HCEC 1CT (cell line): ENCODE measurements around the gene CARMIL1.
A peak's percentile ranks its signal among the peaks of the same experiment; 100 is the strongest.
"Not testable (repeated sequence)": the region's sequence is repeated elsewhere in the genome, so short reads cannot be mapped to it uniquely, and the experiment has no call there.

Experiments
- DNase-seq: peaks from one replicate; pipeline ENCODE4 v3.0.0-alpha.2; 2017

The CARMIL1 gene

DNA sequence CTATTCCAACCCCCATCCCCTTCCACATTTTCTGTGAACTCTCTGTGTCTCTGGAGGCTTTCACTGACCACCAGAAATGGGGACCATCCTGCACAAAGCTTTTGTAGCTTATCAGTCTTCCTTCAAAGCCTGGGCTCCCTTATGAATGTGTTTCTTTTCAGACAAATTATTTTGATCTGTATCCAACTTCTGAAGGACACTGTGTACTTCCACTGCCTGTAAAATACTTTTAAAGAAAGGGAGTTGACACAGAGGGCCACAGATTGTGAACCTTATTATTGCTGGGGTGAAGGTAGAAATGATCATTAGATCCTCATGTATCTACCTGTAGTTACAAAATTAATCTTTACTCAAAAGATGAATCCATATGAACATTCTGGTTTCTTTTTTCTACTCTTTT lies 135.6 kb downstream of the CARMIL1 start:
- no peak for DNase-seq

GRCh38 chr6:25415274-25415673 lies 136.1 kb downstream of the CARMIL1 start:
- DNase-seq: no peak

- no peak for DNase-seq
Observed at GRCh38 chr6:25415701-25416100, 136.5 kb downstream of the CARMIL1 start.

- DNase-seq: no peak
Observed at GRCh38 chr6:25417046-25417605, 138.0 kb downstream of the CARMIL1 start.

GRCh38 chr6:25418454-25419052 lies 139.4 kb downstream of the CARMIL1 start:
- DNase-seq: no peak

DNA sequence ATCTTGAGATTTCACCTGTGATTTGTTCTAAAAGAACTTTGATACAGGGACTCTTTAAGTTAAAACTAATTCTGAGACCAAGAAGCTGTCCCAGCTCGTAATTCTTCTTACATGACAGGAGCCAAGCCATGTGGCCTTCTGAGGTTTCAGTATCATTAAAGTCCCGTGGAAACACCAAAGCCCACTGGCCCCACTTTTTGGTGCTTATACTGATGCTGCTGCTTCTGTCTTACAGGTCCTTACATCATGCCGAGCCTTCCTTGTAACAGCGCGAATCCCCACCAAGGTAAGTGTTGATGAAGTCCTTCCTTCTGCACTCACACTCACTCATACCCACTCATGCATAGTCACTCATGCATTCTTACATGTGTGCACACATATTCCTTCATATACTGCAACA lies 140.7 kb downstream of the CARMIL1 start:
- no peak for DNase-seq

GRCh38 chr6:25423358-25423757 lies 144.2 kb downstream of the CARMIL1 start:
- no peak for DNase-seq

GRCh38 chr6:25424303-25424702 lies 145.1 kb downstream of the CARMIL1 start:
- no peak for DNase-seq

GRCh38 chr6:25427549-25427948 lies 148.4 kb downstream of the CARMIL1 start:
- DNase-seq: no peak

- no peak for DNase-seq
Observed at GRCh38 chr6:25428758-25429317, 149.7 kb downstream of the CARMIL1 start.

DNA sequence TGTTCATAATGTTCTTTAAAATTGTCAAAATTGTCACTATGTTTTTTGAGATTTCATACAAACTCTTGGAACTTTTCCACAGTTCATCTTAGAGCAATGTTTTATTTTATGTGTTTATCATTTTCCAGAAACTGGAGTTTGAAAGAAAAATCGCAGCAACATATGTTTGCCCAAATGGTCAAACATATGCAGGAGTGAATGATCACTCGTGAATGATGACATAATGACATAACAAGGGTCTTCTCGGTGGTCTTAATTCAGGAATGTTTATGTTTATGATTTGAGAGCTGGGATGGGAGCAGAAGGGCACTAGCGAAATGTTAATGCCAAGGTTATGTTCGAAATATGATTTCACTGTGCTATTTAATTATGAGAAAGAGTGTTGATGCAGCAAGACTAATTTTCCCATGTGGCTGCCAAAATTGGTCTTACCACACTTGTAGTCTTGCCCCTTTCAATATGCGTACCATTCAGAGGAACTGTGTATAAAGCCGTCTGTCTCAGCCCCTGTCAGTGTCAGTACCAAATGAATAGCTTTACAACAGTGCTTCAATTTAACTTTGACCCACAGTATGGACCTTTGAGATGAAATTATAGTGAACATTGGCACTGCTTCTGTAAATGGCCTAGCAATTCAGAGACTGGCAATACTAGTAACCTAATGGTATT lies 152.3 kb downstream of the CARMIL1 start:
- DNase-seq: no peak

DNA sequence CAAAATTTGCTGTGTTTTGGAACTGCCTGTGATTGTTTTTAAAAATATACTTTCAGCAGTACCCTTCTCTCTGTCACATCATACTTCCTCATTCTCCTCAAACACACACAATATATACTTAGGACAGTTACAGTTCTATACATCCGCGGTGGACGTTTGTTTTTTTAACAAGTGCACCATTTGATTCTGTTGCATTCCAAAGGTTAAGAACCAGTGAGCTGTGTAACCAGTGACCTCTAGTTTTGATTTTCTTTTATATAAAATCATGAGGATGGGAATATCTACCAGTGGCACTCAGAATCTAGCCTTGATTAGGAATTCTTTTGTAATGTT lies 152.8 kb downstream of the CARMIL1 start:
- DNase-seq: no peak

DNA sequence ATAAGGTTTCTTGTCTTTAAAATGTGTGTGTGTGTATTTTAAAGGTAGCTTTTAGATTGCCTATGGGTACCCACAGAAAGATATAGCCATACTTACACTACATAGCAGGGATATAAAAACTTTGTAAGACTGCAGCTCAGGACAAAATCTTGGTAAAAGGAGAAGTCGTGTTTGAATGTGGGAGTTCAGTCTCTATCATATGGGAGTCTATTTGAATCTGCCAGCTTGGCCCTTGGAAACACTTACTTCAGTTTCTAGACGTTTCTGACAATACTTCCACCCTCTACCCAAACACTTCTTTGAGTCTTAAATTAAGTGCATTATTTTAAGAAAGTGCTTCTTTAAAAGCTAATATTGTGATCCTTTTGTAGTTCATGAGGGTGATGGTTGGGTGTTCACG lies 155.7 kb downstream of the CARMIL1 start:
- no peak for DNase-seq

DNA sequence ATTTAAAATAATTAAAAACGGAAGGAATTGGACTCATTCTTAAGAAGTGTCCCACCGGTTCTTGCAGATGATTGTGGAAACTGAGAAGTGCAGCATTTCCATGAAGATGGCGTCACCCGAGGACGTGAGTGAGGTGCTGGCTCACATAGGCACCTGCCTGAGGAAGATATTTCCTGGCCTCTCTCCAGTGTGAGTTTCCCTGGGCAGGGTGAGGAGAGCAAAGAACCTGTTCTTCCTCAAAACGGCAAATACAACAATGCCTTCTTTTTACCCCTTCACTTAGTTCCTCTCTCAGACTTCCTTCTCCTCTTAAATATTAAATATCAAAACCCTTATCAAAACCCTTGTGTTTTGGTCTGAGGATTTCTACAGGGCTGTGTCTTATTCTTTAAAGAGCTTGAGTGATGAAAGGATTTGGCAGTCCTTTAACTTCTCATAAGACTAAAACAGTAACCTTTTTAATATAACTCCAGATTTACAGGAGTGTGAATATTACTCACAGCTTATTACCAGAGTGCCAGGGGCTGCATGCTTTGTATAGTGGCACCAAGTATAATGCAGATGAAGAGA lies 156.3 kb downstream of the CARMIL1 start:
- no peak for DNase-seq

DNA sequence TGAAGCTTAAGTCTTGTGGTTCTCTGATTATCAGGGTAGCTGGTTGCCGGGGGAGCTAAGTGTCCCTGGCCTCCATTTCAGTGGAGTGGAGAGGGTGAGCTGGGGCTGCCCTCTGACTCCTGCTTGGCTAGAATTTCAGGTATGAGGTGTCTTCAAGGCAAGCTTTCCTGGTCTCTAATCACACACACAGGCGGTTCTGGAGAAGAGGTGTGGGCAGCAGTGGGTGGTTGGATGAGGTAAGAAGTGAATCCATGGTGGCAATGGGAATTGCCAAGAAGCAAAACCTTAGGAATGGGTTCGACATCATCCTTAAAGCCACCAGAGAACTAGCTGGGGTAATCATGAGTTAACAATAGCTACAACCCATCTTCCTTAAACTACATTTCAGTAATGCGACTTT lies 157.6 kb downstream of the CARMIL1 start:
- DNase-seq: no peak

- no peak for DNase-seq
Observed at GRCh38 chr6:25439368-25439767, 160.2 kb downstream of the CARMIL1 start.

- DNase-seq: no peak
Observed at GRCh38 chr6:25441663-25442270, 162.6 kb downstream of the CARMIL1 start.

GRCh38 chr6:25442898-25443297 lies 163.7 kb downstream of the CARMIL1 start:
- peak; percentile 35 for DNase-seq

DNA sequence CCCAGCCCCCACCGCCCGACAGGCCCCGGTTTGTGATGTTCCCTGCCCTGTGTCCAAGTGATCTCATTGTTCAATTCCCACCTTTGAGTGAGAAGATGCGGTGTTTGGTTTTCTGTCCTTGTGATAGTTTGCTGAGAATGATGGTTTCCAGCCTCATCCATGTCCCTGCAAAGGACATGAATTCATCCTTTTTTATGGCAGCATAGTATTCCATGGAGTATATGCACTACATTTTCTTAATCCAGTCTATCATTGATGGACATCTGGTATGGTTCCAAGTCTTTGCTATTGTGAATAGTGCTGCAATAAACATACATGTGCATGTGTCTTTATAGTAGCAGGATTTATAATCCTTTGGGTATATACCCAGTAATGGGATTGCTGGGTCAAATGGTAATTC lies 165.3 kb downstream of the CARMIL1 start:
- not testable (repeated sequence) for DNase-seq

DNA sequence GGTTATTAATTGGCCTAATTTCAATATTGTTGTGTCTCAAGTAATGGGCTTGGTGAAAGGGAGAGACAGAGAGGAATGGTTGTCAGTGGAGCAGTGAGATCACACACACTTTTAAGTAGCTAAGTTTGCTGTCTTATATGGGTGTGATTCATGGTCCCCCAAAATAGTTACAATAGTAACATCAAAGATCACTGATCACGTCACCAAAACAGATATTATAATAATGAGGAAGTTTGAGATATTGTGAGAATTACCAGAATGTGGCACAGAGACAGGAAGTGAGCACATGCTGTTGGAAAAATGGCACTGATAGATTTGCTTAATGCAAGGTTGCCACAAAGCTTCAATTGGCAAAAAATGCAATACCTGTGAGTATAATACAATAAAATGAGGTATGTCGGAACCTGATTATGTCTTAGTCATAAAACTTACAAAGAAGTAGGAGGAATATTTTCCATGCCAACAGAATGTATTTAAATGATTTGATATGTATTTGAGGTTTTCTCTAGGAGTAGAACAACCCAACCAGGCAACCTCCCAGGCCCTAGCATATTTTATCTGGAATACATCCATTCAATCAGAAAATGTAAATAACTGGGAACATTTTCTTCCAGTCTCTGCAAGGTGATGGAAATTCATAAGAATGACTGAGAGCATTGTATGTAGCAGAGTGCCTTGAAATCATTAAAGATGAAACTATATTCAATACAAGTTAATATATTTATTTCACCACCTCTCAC lies 167.8 kb downstream of the CARMIL1 start:
- DNase-seq: no peak

DNA sequence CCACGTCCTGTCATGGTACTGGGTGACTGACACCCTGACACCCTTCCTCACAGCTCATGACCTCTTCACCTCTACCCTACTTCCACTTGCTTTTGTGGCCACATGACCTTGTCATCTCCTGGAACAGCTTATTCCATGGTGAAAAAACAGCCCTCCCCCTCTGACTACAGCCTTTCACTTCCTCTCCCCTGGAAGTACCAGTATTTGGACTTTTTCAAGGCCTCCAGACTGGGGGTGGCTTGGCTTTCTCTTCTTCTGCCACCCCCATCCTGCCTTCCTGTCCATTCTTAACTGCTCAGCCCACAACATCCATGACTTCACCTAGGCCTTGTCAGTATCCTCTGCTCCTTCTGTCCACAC lies 168.4 kb downstream of the CARMIL1 start:
- DNase-seq: no peak

DNA sequence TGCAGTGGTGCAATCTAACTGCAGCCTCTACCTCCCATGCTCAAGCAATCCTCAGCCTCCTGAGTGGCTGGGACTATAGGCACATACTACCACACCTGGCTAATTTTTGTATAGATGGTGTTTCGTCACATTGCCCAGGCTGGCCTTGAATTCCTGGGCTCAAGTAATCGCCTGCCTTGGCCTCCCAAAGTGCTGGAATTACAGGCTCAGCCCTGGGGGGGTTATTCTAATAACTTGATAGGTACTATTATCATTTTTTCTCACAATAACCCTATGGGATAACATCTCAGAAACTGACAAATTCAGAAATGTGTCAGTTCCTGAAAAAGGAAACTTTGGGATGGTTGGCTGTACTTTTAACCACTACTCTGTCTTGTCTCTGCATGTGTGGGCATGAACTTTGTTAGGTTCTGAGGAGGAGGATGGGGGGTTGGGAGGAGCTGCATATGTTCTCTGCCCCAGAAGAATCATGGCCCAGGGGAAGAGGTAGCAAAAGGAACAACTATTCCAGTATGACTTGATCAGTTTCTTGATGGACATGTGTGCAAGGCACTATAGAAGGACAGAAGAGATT lies 169.9 kb downstream of the CARMIL1 start:
- DNase-seq: no peak

DNA sequence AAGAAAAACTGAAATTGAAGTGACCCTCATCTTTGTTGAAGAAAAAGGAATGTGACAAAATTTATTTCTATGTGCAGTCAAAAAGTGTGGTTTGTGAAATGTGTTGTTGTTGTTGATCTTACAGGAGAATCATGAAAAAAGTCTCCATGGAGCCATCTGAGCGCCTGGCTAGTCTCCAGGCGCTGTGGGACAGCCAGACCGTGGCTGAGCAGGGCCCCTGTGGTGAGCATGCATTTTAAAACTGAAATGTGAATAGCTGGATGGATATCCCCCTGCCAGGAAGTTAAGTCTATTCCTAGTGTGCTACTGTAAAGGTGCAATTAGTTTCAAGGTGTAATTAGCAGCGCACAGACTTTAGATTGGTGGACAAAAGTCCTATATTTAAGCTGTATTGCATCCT lies 170.6 kb downstream of the CARMIL1 start:
- no peak for DNase-seq
